Kidney (tissue), 14 donors: ENCODE measurements around the gene FOXA3. TPM values are rescaled to one million over a fixed set of nuclear protein-coding genes. Genes with fewer than 3 reads are reported as not detected.

Experiments
- DNase-seq, 5 donors: peaks; one replicate each; pipeline ENCODE4 v3.0.0-alpha.2; 2013 to 2020
- FAIRE-seq: peaks from 2 replicates; lab custom pipeline; 2012; peaks lifted over from hg19 to GRCh38; lab: Jason Lieb, UNC
- H3K27ac ChIP-seq, 2 donors: one replicate each; pipeline ENCODE4 v1.7.0; 2013; ENCODE audit warnings: low read depth in 2 of 2, low read length in 2 of 2, inconsistent platforms in 1 of 2
- H3K27me3 ChIP-seq: one replicate; pipeline ENCODE4 v1.7.1; 2013; ENCODE audit warnings: low read length, inconsistent platforms; ENCODE audit not compliant: control insufficient read depth, insufficient read depth
- H3K36me3 ChIP-seq, 3 donors: one replicate each; pipeline versions ENCODE4 v1.7.0 to v1.7.1; 2013; ENCODE audit warnings: low read length in 3 of 3, control low read depth in 1 of 3, inconsistent platforms in 1 of 3; ENCODE audit not compliant: insufficient read depth in 3 of 3, control insufficient read depth in 2 of 3
- H3K4me1 ChIP-seq, 3 donors: one replicate each; pipeline versions ENCODE4 v1.7.0 to v1.7.1; 2013; ENCODE audit warnings: low read length in 3 of 3, inconsistent platforms in 1 of 3, low read depth in 1 of 3; ENCODE audit not compliant: control insufficient read depth in 2 of 3, insufficient read depth in 2 of 3
- H3K4me3 ChIP-seq, 3 donors: one replicate each; pipeline versions ENCODE4 v1.7.0 to v1.8.1; 2013; ENCODE audit warnings: low read length in 3 of 3, control low read depth in 1 of 3, inconsistent platforms in 1 of 3
- H3K9ac ChIP-seq, 3 donors: one replicate each; pipeline versions ENCODE4 v1.7.0 to v1.7.1; 2013; ENCODE audit warnings: low read length in 3 of 3, control low read depth in 1 of 3, inconsistent platforms in 1 of 3
- H3K9me3 ChIP-seq, 3 donors: one replicate each; pipeline versions ENCODE4 v1.7.0 to v1.7.1; 2013; ENCODE audit warnings: low read length in 3 of 3, control low read depth in 1 of 3, inconsistent platforms in 1 of 3; ENCODE audit not compliant: control insufficient read depth in 2 of 3, insufficient read depth in 1 of 3
- intact Hi-C: fragments of 100-400 bp; cut with DNase I; formaldehyde crosslinking; loops from one replicate; pipeline ENCODE4 v1.11.1; 2022
- polyA plus RNA-seq: library from polyadenylated mRNA; stranded (reverse); fragments of 350-450 nt; fragmentation: Illumina TruSeq; extraction: RNeasy Lipid Tissue Mini Kit (QIAGEN cat#74804); gene quantifications from one replicate; pipeline ENCODE4 v1.2.3, GENCODE V29; 2014; ENCODE audit warnings: low read depth, low replicate concordance; ENCODE audit not compliant: insufficient read depth
- total RNA-seq: library from RNA; stranded (reverse); fragmentation: NEBNext Ultra II Directional; extraction: Animal tissue kit (Norgen Biotek cat#: 25700); gene quantifications from one replicate; pipeline ENCODE4 v1.2.1, GENCODE V29; 2021
- TF ChIP-seq, protein P1 (sequence below): IDR thresholded peaks from 3 replicates; pipeline ENCODE4 v1.5.1; 2012; ENCODE audit warnings: mild to moderate bottlenecking, moderate library complexity, borderline replicate concordance; ENCODE audit not compliant: insufficient read depth; ENCODE audit errors: extremely low read depth
- donor health status: control.
- donor health status: control.
- donor health status: control.
- donor health status: control.
- donor health status: control.
- donor health status: DM: yes; HTN: yes; CAD: no.
- donor health status: Normal renal cell carcinoma (clear cell type).

The FOXA3 gene
- total and polyA plus RNA-seq, 2 donors from 2014 or later, result 1.8 to 3.7 TPM

DNA sequence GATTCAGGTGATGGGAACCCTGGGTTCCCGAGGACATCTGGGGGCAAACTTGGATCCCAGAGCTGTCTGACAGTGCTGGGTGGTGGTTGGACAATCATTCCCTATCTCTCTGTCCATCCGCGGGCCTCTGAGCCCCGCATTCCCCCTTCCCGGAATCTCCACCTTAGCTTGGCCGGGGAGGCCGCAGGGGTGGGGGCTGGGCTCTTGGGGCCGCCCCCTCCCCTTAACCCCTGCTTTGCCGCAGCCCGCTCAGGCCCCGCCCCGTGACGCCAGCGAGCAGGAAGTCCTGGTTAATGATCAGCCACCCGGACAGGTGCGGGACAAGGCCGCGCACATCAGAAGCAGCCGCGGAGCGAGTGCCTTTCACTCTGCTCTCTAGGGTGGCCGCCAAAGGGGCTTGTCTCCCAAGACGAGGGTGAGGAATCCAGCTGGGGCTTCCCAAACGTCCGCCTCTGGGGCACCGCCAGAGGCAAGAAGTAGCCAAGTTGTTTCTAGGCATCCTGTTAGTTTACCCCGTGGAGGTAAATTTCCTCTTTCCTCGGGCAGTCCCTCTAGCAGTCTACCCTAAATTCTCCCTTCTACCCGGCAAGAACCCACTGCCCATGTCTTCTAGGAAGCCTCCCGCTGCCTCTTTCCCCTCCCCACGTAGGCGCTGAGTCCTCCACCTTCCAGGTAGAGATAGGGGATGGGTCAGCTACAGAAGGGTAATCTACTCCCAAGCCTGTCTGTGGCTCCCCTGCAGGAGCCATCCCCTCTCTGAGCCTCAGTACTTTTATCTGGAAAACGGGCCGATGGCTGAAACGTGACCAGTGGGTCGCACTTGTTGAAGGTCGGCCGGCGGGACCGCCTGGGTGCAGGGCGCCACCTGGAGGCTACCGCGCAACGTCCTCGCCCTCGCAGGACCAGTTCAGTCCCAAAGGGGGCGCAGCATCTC, 18.8 kb downstream of the FOXA3 start:
- H3K9ac ChIP-seq, result peak overlapping the region in 2 of 3 donors; percentile 30 to 73
- H3K27me3 ChIP-seq, result no peaks in the 10 kb centered on the region
- H3K4me1 ChIP-seq, result peaks cover 0 to 32% (median 11%) of the 10 kb centered on the region in 3 donors
- intact Hi-C loops, result no loop called here
- TF ChIP-seq, protein P1, sequence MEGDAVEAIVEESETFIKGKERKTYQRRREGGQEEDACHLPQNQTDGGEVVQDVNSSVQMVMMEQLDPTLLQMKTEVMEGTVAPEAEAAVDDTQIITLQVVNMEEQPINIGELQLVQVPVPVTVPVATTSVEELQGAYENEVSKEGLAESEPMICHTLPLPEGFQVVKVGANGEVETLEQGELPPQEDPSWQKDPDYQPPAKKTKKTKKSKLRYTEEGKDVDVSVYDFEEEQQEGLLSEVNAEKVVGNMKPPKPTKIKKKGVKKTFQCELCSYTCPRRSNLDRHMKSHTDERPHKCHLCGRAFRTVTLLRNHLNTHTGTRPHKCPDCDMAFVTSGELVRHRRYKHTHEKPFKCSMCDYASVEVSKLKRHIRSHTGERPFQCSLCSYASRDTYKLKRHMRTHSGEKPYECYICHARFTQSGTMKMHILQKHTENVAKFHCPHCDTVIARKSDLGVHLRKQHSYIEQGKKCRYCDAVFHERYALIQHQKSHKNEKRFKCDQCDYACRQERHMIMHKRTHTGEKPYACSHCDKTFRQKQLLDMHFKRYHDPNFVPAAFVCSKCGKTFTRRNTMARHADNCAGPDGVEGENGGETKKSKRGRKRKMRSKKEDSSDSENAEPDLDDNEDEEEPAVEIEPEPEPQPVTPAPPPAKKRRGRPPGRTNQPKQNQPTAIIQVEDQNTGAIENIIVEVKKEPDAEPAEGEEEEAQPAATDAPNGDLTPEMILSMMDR, result peak; percentile 100
- H3K4me3 ChIP-seq, result peak overlapping the region; percentile 36 to 70 (median 70)
- H3K36me3 ChIP-seq, result no peaks in the 10 kb centered on the region
- DNase-seq (peak; percentile 92 to 94 (median 94)), FAIRE-seq (no peak)
- H3K9me3 ChIP-seq, result no peaks in the 10 kb centered on the region
- peak overlapping the region; percentile 79 to 85 for H3K27ac ChIP-seq

DNA sequence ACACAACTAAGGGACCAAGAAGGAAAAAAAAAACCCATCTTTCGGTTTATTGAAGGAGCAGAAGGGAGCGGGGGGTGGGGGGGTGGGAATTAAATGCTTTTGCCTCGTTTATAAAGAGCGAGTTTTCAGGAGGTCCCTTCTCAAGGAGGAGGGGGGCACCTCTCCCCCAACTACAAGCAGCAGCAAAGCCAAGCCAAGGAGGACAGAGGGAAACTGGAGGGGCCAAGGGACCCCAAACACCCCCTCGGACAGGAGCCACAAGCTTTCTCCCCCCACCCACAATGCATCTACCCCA, 19.4 kb downstream of the FOXA3 start:
- intact Hi-C loops, result no loop called here
- H3K9me3 ChIP-seq, result no peaks in the 10 kb centered on the region
- peak overlapping the region in 1 of 3 donors; percentile 69 for H3K9ac ChIP-seq
- no peak for DNase-seq
- H3K27ac ChIP-seq, result peak overlapping the region in 1 of 2 donors; percentile 71
- peaks cover 0 to 32% (median 11%) of the 10 kb centered on the region in 3 donors for H3K4me1 ChIP-seq
- FAIRE-seq, result no peak
- no peaks in the 10 kb centered on the region for H3K36me3 ChIP-seq
- peak overlapping the region in 1 of 3 donors; percentile 8 for H3K4me3 ChIP-seq
- no peaks in the 10 kb centered on the region for H3K27me3 ChIP-seq
- TF ChIP-seq, protein P1, result no peak

DNA sequence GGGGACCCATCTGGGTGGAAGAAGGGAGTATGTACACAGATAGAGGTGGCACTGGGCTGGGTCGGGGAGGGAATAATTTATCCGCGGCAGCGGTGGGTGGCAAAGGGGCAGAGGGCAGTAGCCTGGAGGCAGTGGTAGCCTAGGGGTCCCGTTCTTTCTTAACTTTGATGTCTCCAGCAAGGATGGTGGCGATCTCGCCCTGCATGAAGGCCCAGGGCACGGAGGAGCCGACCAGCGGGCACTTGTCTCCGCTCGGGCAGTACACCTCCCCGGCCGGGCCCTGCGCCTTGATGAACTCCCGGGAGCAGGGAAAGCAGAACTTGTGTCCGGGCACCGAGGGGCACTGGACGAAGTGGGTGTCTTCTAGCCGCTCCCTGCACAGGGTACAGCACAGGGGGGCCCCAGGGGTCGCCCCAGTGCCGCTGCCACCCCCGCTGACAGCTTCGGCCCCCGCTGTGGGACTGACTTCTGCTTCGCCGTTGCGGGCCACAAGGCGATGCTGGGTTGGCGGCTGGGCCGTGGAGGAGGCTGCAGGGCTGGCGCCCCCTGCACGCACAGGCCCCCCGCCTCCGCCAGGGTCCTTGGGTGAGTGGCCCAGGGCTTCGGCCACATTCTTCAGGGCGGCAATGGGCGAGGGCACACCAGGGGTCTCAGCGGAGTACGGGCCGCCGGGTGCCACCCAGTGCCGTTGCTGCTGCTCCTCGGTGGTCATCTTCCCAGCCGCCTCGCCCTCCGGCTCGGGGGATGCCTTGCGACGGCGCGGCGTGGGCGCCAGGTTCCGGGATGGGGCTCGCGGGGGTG, 20.0 kb downstream of the FOXA3 start:
- Histone ChIP-seq H3K27ac (peak overlapping the region in 1 of 2 donors; percentile 17), H3K4me3 (peak overlapping the region in 1 of 3 donors; percentile 8), H3K27me3 (no peaks in the 10 kb centered on the region), H3K4me1 (peaks cover 0 to 32% (median 11%) of the 10 kb centered on the region in 3 donors), H3K36me3 (no peaks in the 10 kb centered on the region), H3K9me3 (no peaks in the 10 kb centered on the region), H3K9ac (peak overlapping the region in 1 of 3 donors; percentile 69)
- DNase-seq (peak in 2 of 5 donors; percentile 74 to 82), FAIRE-seq (no peak)
- TF ChIP-seq, protein P1, result no peak
- intact Hi-C loops, result no loop called here
